ENCODE results near the gene SLC26A8. TPM values are rescaled to one million over a fixed set of nuclear protein-coding genes. Genes with fewer than 3 reads are reported as not detected.

Gene SLC26A8
- total RNA-seq, 2 donors from 2014 or later = 15.2 TPM; not detected in 1

GRCh38 chr6:36063318-36064060 is 39.0 kb upstream of the SLC26A8 start:
- H3K9me3 ChIP-seq = no peaks in the 10 kb centered on the region
- no peak overlapping the region for H3K27ac ChIP-seq
- no peak overlapping the region for H3K4me3 ChIP-seq
- no peaks in the 10 kb centered on the region for H3K36me3 ChIP-seq
- no peak for TF ChIP-seq POLR2AphosphoS5 (IDR thresholded peaks at IDR 0.05)
- no peak for TF ChIP-seq CTCF (IDR thresholded peaks at IDR 0.05)
- no peak for TF ChIP-seq POLR2A (IDR thresholded peaks at IDR 0.05)
- H3K4me1 ChIP-seq (replicated peaks) = peaks cover 2% of the 10 kb centered on the region
- intact Hi-C loops (cut with DNase I) = no loop called here
- DNase-seq (ENCODE audit: low spot score) = no peak
- WGBS = 95% methylated on average over 4 of the region's 4 CpGs
- H3K27me3 ChIP-seq (replicated peaks; ENCODE audit: insufficient read depth) = no peaks in the 10 kb centered on the region

- H3K4me1 ChIP-seq (replicated peaks) = no peaks in the 10 kb centered on the region
- no peaks in the 10 kb centered on the region for H3K36me3 ChIP-seq
- DNase-seq (ENCODE audit: low spot score) = no peak
- H3K27me3 ChIP-seq (replicated peaks; ENCODE audit: insufficient read depth) = no peaks in the 10 kb centered on the region
- H3K9me3 ChIP-seq = no peaks in the 10 kb centered on the region
- intact Hi-C loops (cut with DNase I) = no loop called here
- no peak overlapping the region for H3K4me3 ChIP-seq
- H3K27ac ChIP-seq = no peak overlapping the region
- WGBS = 98% methylated on average over 2 of the region's 2 CpGs
- TF ChIP-seq POLR2AphosphoS5 (IDR thresholded peaks at IDR 0.05) (no peak), CTCF (IDR thresholded peaks at IDR 0.05) (no peak), POLR2A (IDR thresholded peaks at IDR 0.05) (no peak)
These were observed 37.8 kb upstream of the SLC26A8 start for GRCh38 chr6:36062247-36062646.

- H3K27me3 ChIP-seq (replicated peaks; ENCODE audit: insufficient read depth) = no peaks in the 10 kb centered on the region
- H3K4me1 ChIP-seq (replicated peaks) = no peaks in the 10 kb centered on the region
These were observed 36.8 kb upstream of the SLC26A8 start for GRCh38 chr6:36061236-36061635.

GRCh38 chr6:36056178-36056577 is 31.7 kb upstream of the SLC26A8 start:
- no peaks in the 10 kb centered on the region for H3K36me3 ChIP-seq
- H3K4me3 ChIP-seq = no peak overlapping the region
- H3K27me3 ChIP-seq (replicated peaks; ENCODE audit: insufficient read depth) = no peaks in the 10 kb centered on the region
- no peaks in the 10 kb centered on the region for H3K9me3 ChIP-seq
- no peaks in the 10 kb centered on the region for H3K4me1 ChIP-seq (replicated peaks)
- DNase-seq (ENCODE audit: low spot score) = no peak
- TF ChIP-seq CTCF (IDR thresholded peaks at IDR 0.05) = no peak
- no peak for TF ChIP-seq POLR2AphosphoS5 (IDR thresholded peaks at IDR 0.05)
- TF ChIP-seq POLR2A (IDR thresholded peaks at IDR 0.05) = no peak
- H3K27ac ChIP-seq = no peak overlapping the region
- intact Hi-C loops (cut with DNase I) = no loop called here
- 20% methylated on average over 1 of the region's 1 CpG for WGBS

More at GRCh38 chr6:36061236-36061635, 36.8 kb upstream of the SLC26A8 start:
- DNase-seq (ENCODE audit: low spot score) = no peak
- no peak for TF ChIP-seq POLR2AphosphoS5 (IDR thresholded peaks at IDR 0.05)
- TF ChIP-seq POLR2A (IDR thresholded peaks at IDR 0.05) = no peak
- no peak for TF ChIP-seq CTCF (IDR thresholded peaks at IDR 0.05)
- H3K9me3 ChIP-seq = no peaks in the 10 kb centered on the region
- H3K27ac ChIP-seq = no peak overlapping the region
- intact Hi-C loops (cut with DNase I) = no loop called here
- no peak overlapping the region for H3K4me3 ChIP-seq
- H3K36me3 ChIP-seq = no peaks in the 10 kb centered on the region
- 49% methylated on average over 2 of the region's 2 CpGs for WGBS

- no peak for DNase-seq (ENCODE audit: low spot score)
- Histone ChIP-seq H3K36me3 (no peaks in the 10 kb centered on the region), H3K27ac (no peak overlapping the region), H3K27me3 (replicated peaks; ENCODE audit: insufficient read depth) (no peaks in the 10 kb centered on the region), H3K9me3 (no peaks in the 10 kb centered on the region), H3K4me1 (replicated peaks) (no peaks in the 10 kb centered on the region), H3K4me3 (no peak overlapping the region)
- 22% methylated on average over 2 of the region's 2 CpGs for WGBS
- intact Hi-C loops (cut with DNase I) = no loop called here
- TF ChIP-seq POLR2AphosphoS5 (IDR thresholded peaks at IDR 0.05) = no peak
- no peak for TF ChIP-seq POLR2A (IDR thresholded peaks at IDR 0.05)
- TF ChIP-seq CTCF (IDR thresholded peaks at IDR 0.05) = no peak
These were observed 30.5 kb upstream of the SLC26A8 start for GRCh38 chr6:36054956-36055355.

Data from prostate gland (tissue), 2 donors.